Measurements from ENCODE around the gene MTPN.

MTPN gene

GRCh38 chr7:135956393-135956792 is 20.8 kb downstream of the MTPN start:
- no peak for DNase-seq

GRCh38 chr7:135950972-135951371 is 26.2 kb downstream of the MTPN start:
- DNase-seq: no peak

GRCh38 chr7:135950429-135950828 is 26.7 kb downstream of the MTPN start:
- DNase-seq: no peak

DNA sequence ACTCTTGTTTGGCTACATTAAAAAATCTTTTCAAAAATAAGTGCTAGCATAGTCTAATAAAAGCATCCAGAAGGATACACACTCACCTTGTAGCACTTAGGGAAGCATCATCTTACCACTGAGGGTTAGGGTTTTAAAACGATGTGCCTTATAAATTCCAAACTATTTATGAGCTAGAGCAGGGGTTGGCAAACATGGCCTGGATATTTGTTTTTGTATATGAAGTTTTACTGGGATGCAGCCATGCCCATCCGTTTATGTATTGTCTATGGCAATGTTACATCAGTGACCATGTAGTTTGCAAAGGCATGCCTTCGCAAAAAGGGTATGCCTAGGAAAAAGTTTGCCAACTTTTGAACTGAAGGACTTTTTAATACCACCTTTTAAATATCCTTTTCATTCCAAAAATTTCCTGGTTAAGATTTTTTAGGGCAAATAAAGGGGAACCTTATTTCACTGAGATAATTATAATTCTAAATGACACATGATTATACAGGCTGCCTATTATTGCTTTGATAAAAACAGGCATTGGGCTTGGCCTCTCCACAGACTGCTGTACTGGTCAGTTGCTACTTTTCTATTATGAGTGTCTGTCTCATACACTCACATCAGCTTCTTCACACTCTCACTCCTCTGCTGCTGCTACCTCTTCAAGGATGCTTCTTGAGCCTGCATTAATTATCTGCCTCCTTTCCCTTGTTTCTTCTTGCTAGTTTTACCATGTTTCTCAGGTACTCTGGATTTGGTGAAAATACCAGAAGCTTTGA is 30.7 kb downstream of the MTPN start:
- DNase-seq: no peak

DNA sequence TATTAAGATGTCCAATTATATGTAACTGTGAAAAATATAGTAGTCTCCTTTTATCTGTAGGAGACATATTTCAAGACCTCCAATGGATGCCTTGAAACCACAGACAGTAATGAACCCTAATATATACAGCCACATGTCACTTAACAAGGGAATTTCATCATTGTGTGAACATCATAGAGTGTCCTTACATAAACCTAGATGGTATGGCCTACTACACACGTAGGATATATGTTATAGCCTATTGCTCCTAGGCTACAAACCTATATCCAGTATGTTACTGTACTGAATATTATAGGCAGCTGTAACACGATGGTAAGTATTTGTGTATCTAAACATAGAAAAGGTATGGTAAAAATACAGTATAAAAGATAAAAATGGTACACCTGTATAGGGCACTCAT is 32.4 kb downstream of the MTPN start:
- DNase-seq: no peak

DNA sequence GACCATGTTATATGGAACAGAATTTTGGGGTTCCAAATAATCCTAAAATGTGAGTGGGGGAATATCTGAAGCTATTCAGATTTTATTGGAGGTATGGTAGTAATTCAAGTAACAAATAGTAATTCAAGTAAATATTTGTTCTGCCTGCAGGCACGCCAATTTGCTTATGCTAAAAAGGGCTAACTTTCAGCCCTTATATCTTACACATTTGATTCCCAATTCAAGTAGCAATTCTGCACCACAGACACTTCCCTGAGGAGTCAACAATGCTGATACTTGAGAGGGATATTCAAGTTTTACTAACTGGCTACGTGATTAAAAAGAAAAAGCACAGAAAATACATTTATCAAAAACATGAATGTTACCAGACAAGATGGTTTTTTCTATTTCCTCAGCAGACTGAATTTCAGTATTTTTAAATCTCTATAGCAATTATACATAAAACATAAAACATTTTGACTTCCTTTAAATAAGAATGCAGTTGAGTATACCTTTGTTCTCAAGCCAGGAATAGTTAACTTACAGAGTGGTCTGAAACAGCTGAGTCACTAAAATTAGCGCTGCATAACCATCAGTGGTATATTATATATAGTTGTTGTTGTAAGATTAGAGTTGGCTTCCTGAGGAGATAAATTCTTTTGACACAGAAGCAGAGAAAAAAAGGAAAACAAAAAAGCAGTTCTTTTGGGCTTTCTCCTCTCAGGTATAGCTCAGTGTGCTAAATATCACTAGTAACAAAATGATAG is 33.9 kb downstream of the MTPN start:
- DNase-seq: no peak

DNA sequence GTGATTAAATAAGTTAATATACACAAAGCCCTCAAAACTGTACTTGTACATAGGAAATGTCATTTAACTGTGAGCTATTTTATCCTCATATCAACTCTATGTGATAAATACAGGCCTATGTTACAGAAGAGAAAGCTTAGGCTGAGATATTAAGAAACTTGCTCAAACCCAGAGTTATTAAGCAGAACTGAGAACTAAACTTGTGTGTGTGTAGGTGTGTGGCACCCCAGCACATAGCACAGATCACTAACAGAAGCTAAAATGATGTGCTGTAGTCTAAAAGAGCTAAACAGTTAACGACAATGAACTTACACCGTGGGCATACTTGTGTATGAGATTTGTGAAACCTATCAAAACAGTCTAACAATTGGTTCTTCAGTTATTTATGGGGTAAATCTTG is 34.5 kb downstream of the MTPN start:
- no peak for DNase-seq

- DNase-seq: no peak
Measured at GRCh38 chr7:135940077-135941075, 36.8 kb downstream of the MTPN start.

- DNase-seq: no peak
Measured at GRCh38 chr7:135939261-135939812, 37.8 kb downstream of the MTPN start.

DNA sequence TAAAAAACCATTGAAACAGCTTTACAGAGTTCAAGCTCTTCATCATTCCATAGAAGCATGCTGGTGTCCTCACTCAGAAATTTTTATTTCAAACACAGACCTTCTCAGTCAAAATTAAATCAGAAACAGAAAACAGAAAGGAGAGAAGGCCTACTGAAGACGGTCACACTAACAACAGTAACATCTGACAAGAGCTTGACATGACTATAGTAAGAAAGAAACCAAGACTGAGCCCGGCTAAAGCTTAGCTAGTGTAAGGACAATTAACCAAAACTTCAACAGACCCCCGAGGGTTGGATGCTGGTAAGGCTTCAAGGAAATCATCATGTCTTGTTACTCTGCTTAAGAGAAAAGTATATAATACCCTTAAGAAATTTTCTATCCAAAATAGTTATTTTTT is 38.6 kb downstream of the MTPN start:
- DNase-seq: no peak

DNA sequence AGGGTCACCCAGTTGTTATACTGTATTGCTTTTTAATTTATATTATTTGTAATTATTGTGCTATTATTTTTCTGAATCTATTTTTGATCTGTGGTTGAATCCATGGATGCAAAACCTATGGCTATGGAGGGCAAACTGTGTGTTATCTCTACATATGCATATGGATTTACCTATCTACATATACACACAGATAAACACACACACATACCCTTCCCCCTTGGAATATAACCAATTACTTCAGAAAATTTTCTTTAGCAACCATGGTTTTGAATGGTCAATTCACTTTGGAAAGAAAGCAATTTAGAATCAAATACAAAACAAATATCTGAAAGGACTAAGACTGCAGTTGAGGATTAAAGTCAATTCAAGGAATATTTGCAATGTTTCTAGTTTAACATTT is 39.1 kb downstream of the MTPN start:
- DNase-seq: no peak

GRCh38 chr7:135936497-135937217 is 40.5 kb downstream of the MTPN start:
- no peak for DNase-seq

DNA sequence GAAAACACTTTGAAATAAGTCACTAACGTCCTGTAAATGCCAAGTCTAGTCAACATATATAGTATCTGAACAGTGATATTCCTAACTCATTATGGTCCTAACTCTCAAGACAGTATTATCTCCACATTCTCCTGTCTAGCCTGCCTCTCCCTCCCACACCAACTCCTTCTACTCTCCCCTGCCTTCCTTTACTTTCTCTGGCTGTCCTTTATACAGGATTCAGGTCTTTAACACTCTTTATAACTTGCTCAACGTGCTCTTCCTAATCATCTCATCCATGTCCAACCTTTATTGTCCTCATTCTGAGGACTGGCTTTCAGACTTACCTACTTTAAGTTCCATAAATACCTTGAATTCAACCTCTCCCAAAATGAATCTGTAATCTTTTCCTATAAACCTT is 42.5 kb downstream of the MTPN start:
- no peak for DNase-seq

GRCh38 chr7:135933509-135934188 is 43.5 kb downstream of the MTPN start:
- no peak for DNase-seq

GRCh38 chr7:135932131-135932530 is 45.0 kb downstream of the MTPN start:
- DNase-seq: no peak

- no peak for DNase-seq
Measured at GRCh38 chr7:135930565-135931461, 46.3 kb downstream of the MTPN start.

GRCh38 chr7:135929722-135930141 is 47.4 kb downstream of the MTPN start:
- DNase-seq: no peak

GRCh38 chr7:135929249-135929648 is 47.9 kb downstream of the MTPN start:
- DNase-seq: no peak

DNA sequence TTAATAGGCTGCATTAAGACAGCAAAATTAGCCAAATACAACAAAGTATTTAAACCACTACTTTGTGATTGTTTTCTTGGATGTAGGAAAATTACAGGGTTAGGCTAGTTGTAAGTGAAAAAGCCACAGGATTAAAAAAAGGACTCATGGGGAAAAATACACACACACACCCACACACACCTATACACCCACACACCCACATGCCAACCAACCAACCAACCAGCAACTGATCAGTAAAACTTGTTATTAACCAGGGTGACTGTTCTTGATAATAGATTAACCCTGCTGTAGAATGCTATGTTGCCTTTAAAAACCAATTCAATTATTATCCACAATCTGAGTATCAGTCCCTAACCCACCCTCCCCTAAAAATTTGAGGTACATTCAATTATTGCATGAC is 49.0 kb downstream of the MTPN start:
- no peak for DNase-seq

GRCh38 chr7:135925210-135925609 is 51.9 kb downstream of the MTPN start:
- no peak for DNase-seq
